Measurements from ENCODE around the gene ZNF134.

Gene ZNF134

DNA sequence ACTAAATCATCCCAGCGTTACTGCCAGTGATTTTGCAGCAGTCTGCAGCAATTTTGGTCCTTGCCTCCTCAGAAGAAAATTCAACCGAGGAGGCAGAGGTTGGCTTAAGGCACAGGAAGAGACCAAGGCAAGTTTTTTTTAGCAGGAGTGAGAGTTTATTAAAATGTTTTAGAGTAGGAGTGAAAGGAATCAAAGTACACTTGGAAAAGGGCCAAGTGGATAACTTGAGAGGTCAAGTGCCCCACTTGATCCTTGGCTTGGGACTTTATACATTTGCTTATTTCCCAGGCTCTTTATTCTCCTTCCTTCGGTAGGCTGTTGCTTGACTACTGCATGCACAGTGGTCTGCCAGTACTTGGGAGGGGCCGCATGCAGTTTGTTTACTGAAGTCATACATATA is 2.9 kb upstream of the ZNF134 start:
- TF ChIP-seq, protein P1, sequence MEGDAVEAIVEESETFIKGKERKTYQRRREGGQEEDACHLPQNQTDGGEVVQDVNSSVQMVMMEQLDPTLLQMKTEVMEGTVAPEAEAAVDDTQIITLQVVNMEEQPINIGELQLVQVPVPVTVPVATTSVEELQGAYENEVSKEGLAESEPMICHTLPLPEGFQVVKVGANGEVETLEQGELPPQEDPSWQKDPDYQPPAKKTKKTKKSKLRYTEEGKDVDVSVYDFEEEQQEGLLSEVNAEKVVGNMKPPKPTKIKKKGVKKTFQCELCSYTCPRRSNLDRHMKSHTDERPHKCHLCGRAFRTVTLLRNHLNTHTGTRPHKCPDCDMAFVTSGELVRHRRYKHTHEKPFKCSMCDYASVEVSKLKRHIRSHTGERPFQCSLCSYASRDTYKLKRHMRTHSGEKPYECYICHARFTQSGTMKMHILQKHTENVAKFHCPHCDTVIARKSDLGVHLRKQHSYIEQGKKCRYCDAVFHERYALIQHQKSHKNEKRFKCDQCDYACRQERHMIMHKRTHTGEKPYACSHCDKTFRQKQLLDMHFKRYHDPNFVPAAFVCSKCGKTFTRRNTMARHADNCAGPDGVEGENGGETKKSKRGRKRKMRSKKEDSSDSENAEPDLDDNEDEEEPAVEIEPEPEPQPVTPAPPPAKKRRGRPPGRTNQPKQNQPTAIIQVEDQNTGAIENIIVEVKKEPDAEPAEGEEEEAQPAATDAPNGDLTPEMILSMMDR (IDR thresholded peaks at IDR 0.05; ENCODE audit: control insufficient read depth, insufficient read depth, low read depth, low read length, missing control alignments) = no peak
- H3K4me3 ChIP-seq (ENCODE audit: control insufficient read depth, low read depth, low read length) = no peak overlapping the region
- DNase-seq (ENCODE audit: low read depth) = no peak

DNA sequence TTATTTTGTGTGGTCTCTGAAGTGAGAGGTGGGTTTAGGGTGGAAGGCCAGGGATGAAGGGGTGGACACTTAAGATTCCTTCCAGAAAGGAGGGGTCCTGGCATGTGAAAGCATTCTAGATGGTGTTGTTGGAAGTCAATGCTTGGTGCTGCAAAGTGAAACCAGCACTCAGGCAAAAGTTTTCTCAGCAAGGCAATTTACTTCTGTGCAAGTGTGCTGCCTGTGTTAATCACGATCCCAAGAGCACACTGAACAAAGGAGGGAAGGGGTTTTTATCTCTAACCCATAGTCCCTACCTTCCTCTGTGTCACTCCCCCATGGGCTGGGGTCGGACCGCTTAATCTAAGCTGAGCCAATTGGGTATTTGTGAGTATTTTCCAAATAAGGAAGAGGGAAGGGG is 1.3 kb downstream of the ZNF134 start:
- H3K4me3 ChIP-seq (ENCODE audit: control insufficient read depth, low read depth, low read length) = peak overlapping the region; percentile 96
- TF ChIP-seq, protein P1 (IDR thresholded peaks at IDR 0.05; ENCODE audit: control insufficient read depth, insufficient read depth, low read depth, low read length, missing control alignments) = no peak
- no peak for DNase-seq (ENCODE audit: low read depth)

DNA sequence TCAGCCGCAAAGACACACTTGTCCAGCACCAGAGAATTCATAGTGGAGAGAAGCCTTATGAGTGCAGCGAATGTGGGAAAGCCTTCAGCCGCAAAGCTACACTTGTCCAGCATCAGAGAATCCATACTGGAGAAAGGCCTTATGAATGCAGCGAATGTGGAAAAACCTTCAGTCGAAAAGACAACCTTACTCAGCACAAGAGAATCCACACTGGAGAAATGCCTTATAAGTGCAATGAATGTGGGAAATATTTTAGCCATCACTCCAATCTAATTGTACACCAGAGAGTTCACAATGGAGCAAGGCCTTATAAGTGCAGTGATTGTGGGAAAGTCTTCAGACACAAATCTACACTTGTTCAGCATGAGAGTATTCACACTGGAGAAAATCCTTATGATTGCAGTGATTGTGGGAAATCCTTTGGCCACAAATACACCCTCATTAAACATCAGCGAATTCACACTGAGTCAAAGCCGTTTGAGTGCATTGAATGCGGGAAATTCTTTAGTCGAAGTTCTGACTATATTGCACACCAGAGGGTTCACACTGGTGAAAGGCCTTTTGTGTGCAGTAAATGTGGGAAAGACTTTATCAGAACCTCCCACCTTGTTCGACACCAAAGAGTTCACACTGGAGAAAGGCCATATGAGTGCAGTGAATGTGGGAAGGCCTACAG is 6.8 kb downstream of the ZNF134 start:
- DNase-seq (ENCODE audit: low read depth) = no peak
- H3K4me3 ChIP-seq (ENCODE audit: control insufficient read depth, low read depth, low read length) = no peak overlapping the region
- TF ChIP-seq, protein P1 (IDR thresholded peaks at IDR 0.05; ENCODE audit: control insufficient read depth, insufficient read depth, low read depth, low read length, missing control alignments) = no peak

DNA sequence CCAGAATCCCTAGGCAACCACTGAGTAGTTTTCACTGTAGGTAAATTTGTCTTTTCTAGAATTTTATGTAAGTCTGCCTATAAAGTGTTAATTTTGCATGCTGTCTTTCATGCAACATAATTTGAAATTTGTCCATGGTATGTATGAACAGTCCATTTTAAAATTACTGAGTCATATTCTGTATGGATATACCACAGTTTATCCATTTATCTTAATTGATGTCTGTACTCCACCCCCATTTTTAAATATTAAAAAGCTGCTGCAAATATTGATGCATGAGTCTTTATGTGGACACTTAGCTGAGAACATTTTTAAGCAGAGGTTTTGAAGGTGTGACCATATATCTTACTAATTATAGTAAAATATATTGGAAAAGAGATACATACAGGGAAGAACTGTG is 9.0 kb downstream of the ZNF134 start:
- no peak for DNase-seq (ENCODE audit: low read depth)

DNA sequence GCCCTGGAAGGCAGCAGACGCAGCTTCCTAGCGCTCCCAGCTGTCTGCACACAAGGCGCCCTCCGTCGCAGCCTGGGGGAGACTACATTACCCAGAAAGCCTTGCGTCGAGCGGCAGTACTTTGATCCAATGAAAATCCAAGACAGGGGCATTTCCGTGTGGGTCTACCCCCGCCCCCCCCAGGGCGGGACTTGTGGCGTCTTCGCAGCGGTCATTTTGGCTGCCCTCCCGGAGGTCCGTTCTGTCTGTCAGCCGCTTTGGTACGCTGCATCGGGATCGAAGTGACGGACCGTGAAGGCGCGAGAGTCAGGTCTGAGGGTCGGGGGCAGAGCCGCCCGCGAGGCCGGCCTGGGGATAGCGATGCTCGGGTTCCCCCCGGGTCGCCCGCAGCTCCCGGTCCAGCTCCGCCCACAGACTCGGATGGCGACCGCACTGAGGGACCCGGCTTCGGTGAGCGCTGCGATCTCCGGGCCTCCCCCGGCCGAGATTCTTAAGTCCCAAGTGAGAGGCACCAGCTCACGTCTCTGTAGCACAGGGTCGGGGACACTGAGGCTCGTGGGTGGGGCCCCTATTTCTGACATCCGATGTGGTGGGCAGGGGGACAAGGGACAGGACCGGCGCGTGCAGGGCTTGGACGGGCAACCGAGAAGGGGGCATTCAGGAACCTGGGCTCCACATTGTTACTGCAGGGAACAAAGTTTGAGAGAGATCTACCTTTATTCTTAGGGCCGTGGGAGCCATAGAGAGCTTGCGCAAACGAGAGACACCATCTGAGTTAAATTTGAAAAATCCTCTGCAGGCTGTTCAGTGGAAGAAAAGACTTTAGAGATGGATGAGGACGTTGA is 19.2 kb downstream of the ZNF134 start, which contains the start of gene ZNF211:
Gene ZNF211 (plus strand): TSS at position 182 of the 845 bp plus-strand sequence. CDS start 179 bp downstream, at position 361.
- TF ChIP-seq, protein P1 (IDR thresholded peaks at IDR 0.05; ENCODE audit: control insufficient read depth, insufficient read depth, low read depth, low read length, missing control alignments) = no peak
- H3K4me3 ChIP-seq (ENCODE audit: control insufficient read depth, low read depth, low read length) = peak within 1 kb of the TSS; percentile 77
- DNase-seq (ENCODE audit: low read depth) = peak; percentile 66

More for the DNA sequence above, 9.0 kb downstream of the ZNF134 start:
- H3K4me3 ChIP-seq (ENCODE audit: control insufficient read depth, low read depth, low read length) = no peak overlapping the region
- TF ChIP-seq, protein P1 (IDR thresholded peaks at IDR 0.05; ENCODE audit: control insufficient read depth, insufficient read depth, low read depth, low read length, missing control alignments) = no peak

DNA sequence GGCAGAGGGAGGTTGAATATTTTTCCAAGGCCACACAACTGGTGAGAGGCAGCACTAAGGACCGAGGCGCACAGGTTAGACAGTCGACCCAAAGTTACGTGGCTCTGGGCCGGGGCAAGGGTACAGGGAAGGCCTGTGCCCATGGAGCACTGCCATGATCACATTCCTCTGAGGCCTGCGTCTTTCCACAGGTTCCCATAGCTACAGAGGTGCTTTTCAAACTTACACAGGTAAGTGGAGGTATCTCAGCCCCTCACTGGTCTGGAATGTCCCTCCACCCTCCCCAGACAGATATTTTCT is 19.7 kb downstream of the ZNF134 start:
- peak overlapping the region; percentile 77 for H3K4me3 ChIP-seq (ENCODE audit: control insufficient read depth, low read depth, low read length)
- TF ChIP-seq, protein P1 (IDR thresholded peaks at IDR 0.05; ENCODE audit: control insufficient read depth, insufficient read depth, low read depth, low read length, missing control alignments) = no peak
- DNase-seq (ENCODE audit: low read depth) = no peak
